BE2C (cell line): ENCODE measurements around the gene CD58.

Experiments
- DNase-seq: peaks from one replicate; pipeline ENCODE4 v3.0.0-alpha.2; 2020
- H3K27me3 ChIP-seq: fragments of 250-450 bp; sonication (Bioruptor Pico); 2 replicates; pipeline ENCODE4 v1.5.1; 2020; ENCODE audit warnings: mild to moderate bottlenecking
- H3K36me3 ChIP-seq: fragments of 250-450 bp; sonication (Bioruptor Pico); 2 replicates; pipeline ENCODE4 v1.5.1; 2020; ENCODE audit warnings: mild to moderate bottlenecking
- H3K4me1 ChIP-seq: fragments of 250-450 bp; sonication (Bioruptor Pico); 2 replicates; pipeline ENCODE4 v1.5.1; 2020
- H3K4me3 ChIP-seq: 2 replicates; pipeline ENCODE4 v1.5.1; 2011; ENCODE audit warnings: low read depth, low read length
- H3K9me3 ChIP-seq: fragments of 250-450 bp; sonication (Bioruptor Pico); 2 replicates; pipeline ENCODE4 v1.5.1; 2020
- CTCF ChIP-seq: IDR thresholded peaks from 2 replicates; pipeline ENCODE4 v1.5.1; 2012; ENCODE audit warnings: mild to moderate bottlenecking, low read depth, low read length

CD58 gene

GRCh38 chr1:116511459-116512019 is 59.3 kb downstream of the CD58 start:
- TF ChIP-seq CTCF: no peak
- H3K4me1 ChIP-seq: peaks cover 6% of the 10 kb centered on the region; the same call in 1 of the 2 replicates
- no peaks in the 10 kb centered on the region for H3K27me3 ChIP-seq
- no peaks in the 10 kb centered on the region for H3K36me3 ChIP-seq
- no peak overlapping the region for H3K4me3 ChIP-seq
- no peaks in the 10 kb centered on the region for H3K9me3 ChIP-seq
- no peak for DNase-seq

DNA sequence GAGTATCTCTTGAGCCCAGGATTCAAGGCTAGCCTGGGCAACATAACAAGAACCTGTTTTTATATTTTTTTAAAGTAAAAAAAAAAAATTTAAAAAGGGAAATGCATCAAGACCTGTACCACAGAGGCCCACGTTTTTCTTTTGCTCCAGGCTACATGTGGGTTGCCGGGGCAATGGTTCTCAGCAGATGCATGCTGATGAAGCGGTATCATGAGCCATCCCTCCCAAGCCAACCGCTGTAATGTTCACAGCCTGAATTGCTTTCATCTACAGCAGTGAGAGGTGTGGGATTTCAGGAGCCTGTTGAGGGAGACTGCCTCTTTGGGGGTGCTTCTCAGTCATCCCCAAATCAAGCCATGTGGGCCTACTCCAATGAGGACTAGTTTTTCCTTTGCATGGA is 60.5 kb downstream of the CD58 start:
- H3K4me1 ChIP-seq: peaks cover 3% of the 10 kb centered on the region; the same call in 1 of the 2 replicates

GRCh38 chr1:116508984-116509980 is 61.5 kb downstream of the CD58 start:
- H3K9me3 ChIP-seq: no peaks in the 10 kb centered on the region
- DNase-seq: no peak
- no peaks in the 10 kb centered on the region; the same call in 1 of the 2 replicates for H3K4me1 ChIP-seq
- H3K36me3 ChIP-seq: no peaks in the 10 kb centered on the region
- no peak for TF ChIP-seq CTCF
- no peak overlapping the region for H3K4me3 ChIP-seq
- H3K27me3 ChIP-seq: no peaks in the 10 kb centered on the region

More for the DNA sequence above, 60.5 kb downstream of the CD58 start:
- DNase-seq: no peak
- TF ChIP-seq CTCF: no peak
- Histone ChIP-seq H3K4me3 (no peak overlapping the region), H3K9me3 (no peaks in the 10 kb centered on the region), H3K27me3 (no peaks in the 10 kb centered on the region), H3K36me3 (no peaks in the 10 kb centered on the region)

DNA sequence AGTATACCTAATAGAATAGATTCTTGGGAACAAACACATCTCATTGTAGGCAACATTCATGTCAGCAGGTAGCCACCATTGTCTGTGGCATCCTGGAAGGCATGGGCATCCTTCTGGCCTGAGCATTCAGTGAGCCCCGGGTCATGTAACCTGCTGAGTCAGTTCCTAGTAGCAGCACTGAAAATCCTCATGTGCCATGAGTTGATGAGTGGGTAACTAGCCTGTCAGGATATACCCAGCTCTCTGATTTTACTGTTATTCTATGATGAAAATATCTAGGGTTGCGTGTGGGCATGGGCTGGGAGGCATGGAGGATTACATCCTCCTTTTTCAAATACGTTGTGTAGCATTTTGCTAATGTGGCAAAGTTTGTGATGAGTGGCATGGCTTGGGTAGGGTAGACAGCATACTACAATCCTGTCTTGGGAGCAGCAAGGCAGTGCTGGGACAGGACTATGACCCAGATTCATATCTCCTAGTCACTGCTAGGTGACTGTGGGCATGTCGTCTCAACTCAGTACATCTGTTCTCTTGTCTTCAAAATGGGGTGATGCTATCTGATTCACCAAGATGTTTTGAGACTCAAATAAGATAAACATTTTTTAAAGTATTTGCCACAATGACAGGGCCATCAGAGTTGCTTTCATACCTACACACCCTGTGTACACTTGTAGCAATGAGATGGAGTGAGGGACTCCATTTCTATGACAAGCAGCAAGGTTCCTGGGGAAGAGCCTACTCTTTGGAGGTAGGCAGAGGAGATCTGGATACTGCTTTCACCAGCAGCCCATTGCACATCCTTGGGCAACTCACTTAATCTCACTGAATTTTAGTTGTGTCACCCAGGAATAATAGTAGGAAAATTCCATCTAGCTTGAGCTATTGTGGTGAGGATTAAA is 62.5 kb downstream of the CD58 start:
- no peaks in the 10 kb centered on the region for H3K36me3 ChIP-seq
- TF ChIP-seq CTCF: no peak
- no peak for DNase-seq

DNA sequence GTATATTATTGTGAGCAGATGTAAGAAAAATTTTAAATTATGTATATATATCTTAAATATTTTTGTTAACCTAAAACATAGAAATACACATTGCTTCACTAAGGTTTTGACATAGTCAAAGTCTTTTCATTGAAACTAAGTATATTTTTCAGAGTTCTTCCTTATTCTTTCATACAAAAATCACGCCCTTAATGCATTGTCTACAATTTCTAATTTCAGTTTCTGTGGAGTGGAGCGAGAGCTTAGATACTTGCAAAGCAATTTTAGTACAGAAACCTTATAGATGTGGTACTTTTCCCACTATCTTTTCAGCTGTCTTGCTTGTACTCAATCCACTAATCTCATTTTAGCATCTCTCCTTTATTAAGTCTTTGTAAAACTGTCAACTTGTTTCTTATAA is 63.2 kb downstream of the CD58 start:
- H3K36me3 ChIP-seq: no peaks in the 10 kb centered on the region
- H3K4me3 ChIP-seq: no peak overlapping the region
- no peaks in the 10 kb centered on the region; the same call in 1 of the 2 replicates for H3K4me1 ChIP-seq
- H3K9me3 ChIP-seq: no peaks in the 10 kb centered on the region
- no peak for TF ChIP-seq CTCF
- DNase-seq: no peak
- H3K27me3 ChIP-seq: no peaks in the 10 kb centered on the region

More for the DNA sequence above, 62.5 kb downstream of the CD58 start:
- no peaks in the 10 kb centered on the region for H3K9me3 ChIP-seq
- no peak overlapping the region for H3K4me3 ChIP-seq
- H3K27me3 ChIP-seq: no peaks in the 10 kb centered on the region
- H3K4me1 ChIP-seq: no peaks in the 10 kb centered on the region; the same call in 1 of the 2 replicates
